ENCODE measurements around the gene ERMN.
A peak's percentile ranks its signal among the peaks of the same experiment; 100 is the strongest.

ERMN gene

GRCh38 chr2:157327621-157328500, 2.2 kb upstream of the ERMN start:
- ATAC-seq: peak; percentile 81 to 87

- ATAC-seq: peak; percentile 61 to 63
Measured at GRCh38 chr2:157327200-157327599, 1.6 kb upstream of the ERMN start.

GRCh38 chr2:157326698-157327097, 1.1 kb upstream of the ERMN start:
- no peak for ATAC-seq

- no peak for ATAC-seq
Measured at GRCh38 chr2:157324331-157324843, 1.2 kb downstream of the ERMN start.

GRCh38 chr2:157322432-157322831, 3.2 kb downstream of the ERMN start:
- no peak for ATAC-seq

- no peak for ATAC-seq
Measured at GRCh38 chr2:157321466-157321865, 4.2 kb downstream of the ERMN start.

GRCh38 chr2:157320409-157320808, 5.2 kb downstream of the ERMN start:
- ATAC-seq: no peak

GRCh38 chr2:157319795-157320194, 5.8 kb downstream of the ERMN start:
- no peak for ATAC-seq

GRCh38 chr2:157318884-157319283, 6.7 kb downstream of the ERMN start:
- ATAC-seq: no peak

- no peak for ATAC-seq
Measured at GRCh38 chr2:157315901-157316300, 9.7 kb downstream of the ERMN start.

- peak; percentile 70 to 76 for ATAC-seq
Measured at GRCh38 chr2:157312866-157313486, 12.6 kb downstream of the ERMN start.

- no peak for ATAC-seq
Measured at GRCh38 chr2:157311706-157312105, 13.9 kb downstream of the ERMN start.

- ATAC-seq: no peak
Measured at GRCh38 chr2:157309878-157310277, 15.7 kb downstream of the ERMN start.

GRCh38 chr2:157307021-157307420, 18.6 kb downstream of the ERMN start:
- peak; percentile 21 to 48 for ATAC-seq

- no peak for ATAC-seq
Measured at GRCh38 chr2:157305723-157306110, 19.9 kb downstream of the ERMN start.

GRCh38 chr2:157304811-157305722, 20.6 kb downstream of the ERMN start:
- ATAC-seq: no peak

- ATAC-seq: no peak
Measured at GRCh38 chr2:157303612-157304011, 22.0 kb downstream of the ERMN start.

GRCh38 chr2:157302492-157303099, 23.0 kb downstream of the ERMN start:
- peak; percentile 68 to 70 for ATAC-seq

- no peak for ATAC-seq
Measured at GRCh38 chr2:157301307-157301706, 24.3 kb downstream of the ERMN start.

- no peak for ATAC-seq
Measured at GRCh38 chr2:157296958-157297357, 28.7 kb downstream of the ERMN start.

GRCh38 chr2:157296490-157296889, 29.1 kb downstream of the ERMN start:
- no peak for ATAC-seq

GRCh38 chr2:157292853-157293252, 32.8 kb downstream of the ERMN start:
- ATAC-seq: no peak

All from activated CD4-positive, CD25-positive, alpha-beta regulatory T cell treated with anti-CD3 and anti-CD28 coated beads, Interleukin-2, amount 50 U/mL, for 24 hours (primary cell).